Keratinocyte (primary cell): ENCODE data around the gene ADRA2C. TPM values are rescaled to one million over a fixed set of nuclear protein-coding genes. Genes with fewer than 3 reads are reported as not detected.

Experiments
- DNase-seq: peaks from one replicate; pipeline ENCODE4 v3.0.0-alpha.2; 2011; ENCODE audit warnings: low read depth, missing footprints, low spot score
- FAIRE-seq: peaks from 2 replicates; lab custom pipeline; 2011; peaks lifted over from hg19 to GRCh38; lab: Jason Lieb, UNC
- H2AFZ ChIP-seq: 2 replicates; pipeline ENCODE4 v1.6.0; 2012; ENCODE audit warnings: low read length, control low read depth, inconsistent platforms; ENCODE audit not compliant: control insufficient read depth
- H3K27ac ChIP-seq: 2 replicates; pipeline ENCODE4 v1.5.1; 2011; ENCODE audit warnings: low read length; ENCODE audit not compliant: control insufficient read depth, insufficient read depth
- H3K27me3 ChIP-seq: 3 replicates; pipeline ENCODE4 v1.6.0; 2011; ENCODE audit warnings: low read length; ENCODE audit not compliant: control insufficient read depth, insufficient read depth; ENCODE audit errors: extremely low read depth
- H3K36me3 ChIP-seq, 2 experiments: 2 replicates in 1 of 2; 3 replicates in 1 of 2; pipeline ENCODE4 v1.5.1; 2011; ENCODE audit warnings: low read length in 2 of 2, mild to moderate bottlenecking in 1 of 2; ENCODE audit not compliant: control insufficient read depth in 2 of 2, insufficient read depth in 2 of 2; ENCODE audit errors: extremely low read depth in 1 of 2
- H3K4me1 ChIP-seq: 3 replicates; pipeline ENCODE4 v1.5.1; 2011; ENCODE audit warnings: low read length; ENCODE audit not compliant: control insufficient read depth, insufficient read depth; ENCODE audit errors: extremely low read depth
- H3K4me2 ChIP-seq: 3 replicates; pipeline ENCODE4 v1.6.0; 2011; ENCODE audit warnings: low read depth, low read length; ENCODE audit not compliant: control insufficient read depth, insufficient read depth; ENCODE audit errors: extremely low read depth
- H3K4me3 ChIP-seq, 3 experiments: fragments of 200-600 bp in 1 of 3; sonication (generic) in 1 of 3; 2 replicates in 2 of 3; 3 replicates in 1 of 3; pipeline ENCODE4 v1.5.1; 2011 to 2016; ENCODE audit warnings: low read length in 3 of 3, mild to moderate bottlenecking in 3 of 3, control low read depth in 2 of 3, inconsistent platforms in 1 of 3, low read depth in 1 of 3, mixed read lengths in 1 of 3, mixed run types in 1 of 3, moderate library complexity in 1 of 3; ENCODE audit not compliant: control insufficient read depth in 2 of 3, insufficient read depth in 2 of 3; ENCODE audit errors: extremely low read depth in 1 of 3
- H3K79me2 ChIP-seq: 2 replicates; pipeline ENCODE4 v1.6.0; 2012; ENCODE audit warnings: low read length; ENCODE audit not compliant: control insufficient read depth, insufficient read depth
- H3K9ac ChIP-seq: 3 replicates; pipeline ENCODE4 v1.6.0; 2011; ENCODE audit warnings: low read length; ENCODE audit not compliant: control insufficient read depth, insufficient read depth; ENCODE audit errors: extremely low read depth
- H3K9me1 ChIP-seq: 3 replicates; pipeline ENCODE4 v1.6.0; 2011; ENCODE audit warnings: low read length; ENCODE audit not compliant: control insufficient read depth, insufficient read depth; ENCODE audit errors: extremely low read depth
- H3K9me3 ChIP-seq: 2 replicates; pipeline ENCODE4 v1.5.1; 2012; ENCODE audit warnings: low read depth, low read length; ENCODE audit not compliant: control insufficient read depth
- H4K20me1 ChIP-seq: 3 replicates; pipeline ENCODE4 v1.6.0; 2011; ENCODE audit warnings: low read length; ENCODE audit not compliant: control insufficient read depth, insufficient read depth; ENCODE audit errors: extremely low read depth
- EZH2 ChIP-seq: IDR thresholded peaks from one replicate; pipeline ENCODE4 v1.6.1; 2012; ENCODE audit warnings: inconsistent platforms, mild to moderate bottlenecking, low read length, moderate library complexity
- dilution Hi-C: fragments of 300-500 bp; cut with MboI; formaldehyde crosslinking; loops from one replicate; pipeline ENCODE4 v1.7.0; 2020; ENCODE audit warnings: low sequenced_read_pairs; ENCODE audit not compliant: extremely low pct_ligation_motif_present
- polyA plus RNA-seq, 5 experiments: library from polyadenylated mRNA; depleted of rRNA in 3 of 5; stranded (reverse) in 3 of 5; stranded (forward) in 1 of 5; unstranded in 1 of 5; fragments of >200 nt; gene quantifications; 1 replicate in 1 of 5; 2 replicates in 3 of 5; 3 replicates in 1 of 5; pipeline versions ENCODE4 v1.2.1 to v1.2.3, GENCODE V29; 2011 to 2012; ENCODE audit warnings: missing spikeins in 2 of 5, low read depth in 1 of 5, low replicate concordance in 1 of 5
- TF ChIP-seq, protein P1 (sequence below), 3 experiments: IDR thresholded peaks in 1 of 3; conservative IDR thresholded peaks in 1 of 3; optimal IDR thresholded peaks in 1 of 3; 2 replicates in 2 of 3; 3 replicates in 1 of 3; pipeline versions ENCODE3 to v1.5.1; 2011; ENCODE audit warnings: low read length in 3 of 3, mild to moderate bottlenecking in 3 of 3, moderate library complexity in 2 of 3, control low read depth in 1 of 3, inconsistent platforms in 1 of 3; ENCODE audit not compliant: insufficient read depth in 2 of 3; ENCODE audit errors: extremely low read depth in 1 of 3

The ADRA2C gene
- polyA plus RNA-seq, 1 donor (not counting 4 experiments of a cell fraction or from before 2014, with no cell fraction given), result 0.05 TPM

DNA sequence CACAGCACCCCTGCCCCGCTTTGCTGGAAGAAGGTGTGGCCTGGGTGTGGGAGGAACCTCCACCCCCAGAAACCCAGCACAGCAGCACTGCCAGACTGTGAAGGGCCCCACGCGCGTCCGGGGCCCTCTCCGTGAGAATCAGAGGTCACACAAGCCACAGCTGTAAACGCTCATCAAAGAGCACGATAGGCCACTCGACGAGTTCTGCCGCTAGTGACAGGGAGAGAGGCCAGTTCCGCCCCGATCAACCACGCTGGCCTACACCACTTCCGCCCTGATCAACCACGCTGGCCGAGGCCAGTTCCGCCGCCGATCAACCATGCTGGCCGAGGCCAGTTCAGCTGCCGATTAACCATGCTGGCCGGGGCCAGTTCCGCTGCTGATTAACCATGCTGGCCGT, 25.9 kb upstream of the ADRA2C start:
- no peak for TF ChIP-seq EZH2
- TF ChIP-seq, protein P1, sequence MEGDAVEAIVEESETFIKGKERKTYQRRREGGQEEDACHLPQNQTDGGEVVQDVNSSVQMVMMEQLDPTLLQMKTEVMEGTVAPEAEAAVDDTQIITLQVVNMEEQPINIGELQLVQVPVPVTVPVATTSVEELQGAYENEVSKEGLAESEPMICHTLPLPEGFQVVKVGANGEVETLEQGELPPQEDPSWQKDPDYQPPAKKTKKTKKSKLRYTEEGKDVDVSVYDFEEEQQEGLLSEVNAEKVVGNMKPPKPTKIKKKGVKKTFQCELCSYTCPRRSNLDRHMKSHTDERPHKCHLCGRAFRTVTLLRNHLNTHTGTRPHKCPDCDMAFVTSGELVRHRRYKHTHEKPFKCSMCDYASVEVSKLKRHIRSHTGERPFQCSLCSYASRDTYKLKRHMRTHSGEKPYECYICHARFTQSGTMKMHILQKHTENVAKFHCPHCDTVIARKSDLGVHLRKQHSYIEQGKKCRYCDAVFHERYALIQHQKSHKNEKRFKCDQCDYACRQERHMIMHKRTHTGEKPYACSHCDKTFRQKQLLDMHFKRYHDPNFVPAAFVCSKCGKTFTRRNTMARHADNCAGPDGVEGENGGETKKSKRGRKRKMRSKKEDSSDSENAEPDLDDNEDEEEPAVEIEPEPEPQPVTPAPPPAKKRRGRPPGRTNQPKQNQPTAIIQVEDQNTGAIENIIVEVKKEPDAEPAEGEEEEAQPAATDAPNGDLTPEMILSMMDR (optimal IDR thresholded peaks at IDR 0.05 in 1 of 3, IDR thresholded peaks at IDR 0.05 in 1 of 3, conservative IDR thresholded peaks at IDR 0.05 in 1 of 3; ENCODE audit: extremely low read depth in 1 of 3, insufficient read depth in 2 of 3, low read length in 3 of 3), result no peak
- H3K27ac ChIP-seq, result no peak overlapping the region
- H2AFZ ChIP-seq, result no peak overlapping the region
- no peak overlapping the region for H3K9ac ChIP-seq
- no peak overlapping the region for H3K4me3 ChIP-seq
- H3K9me1 ChIP-seq, result no peaks in the 10 kb centered on the region
- no peaks in the 10 kb centered on the region for H4K20me1 ChIP-seq
- no peaks in the 10 kb centered on the region for H3K36me3 ChIP-seq
- H3K9me3 ChIP-seq, result peaks cover 6% of the 10 kb centered on the region
- no peaks in the 10 kb centered on the region for H3K4me1 ChIP-seq
- no peaks in the 10 kb centered on the region for H3K27me3 ChIP-seq
- DNase-seq (no peak), FAIRE-seq (no peak)
- no peaks in the 10 kb centered on the region for H3K79me2 ChIP-seq
- H3K4me2 ChIP-seq, result no peak overlapping the region
- dilution Hi-C loops, result no loop called here

DNA sequence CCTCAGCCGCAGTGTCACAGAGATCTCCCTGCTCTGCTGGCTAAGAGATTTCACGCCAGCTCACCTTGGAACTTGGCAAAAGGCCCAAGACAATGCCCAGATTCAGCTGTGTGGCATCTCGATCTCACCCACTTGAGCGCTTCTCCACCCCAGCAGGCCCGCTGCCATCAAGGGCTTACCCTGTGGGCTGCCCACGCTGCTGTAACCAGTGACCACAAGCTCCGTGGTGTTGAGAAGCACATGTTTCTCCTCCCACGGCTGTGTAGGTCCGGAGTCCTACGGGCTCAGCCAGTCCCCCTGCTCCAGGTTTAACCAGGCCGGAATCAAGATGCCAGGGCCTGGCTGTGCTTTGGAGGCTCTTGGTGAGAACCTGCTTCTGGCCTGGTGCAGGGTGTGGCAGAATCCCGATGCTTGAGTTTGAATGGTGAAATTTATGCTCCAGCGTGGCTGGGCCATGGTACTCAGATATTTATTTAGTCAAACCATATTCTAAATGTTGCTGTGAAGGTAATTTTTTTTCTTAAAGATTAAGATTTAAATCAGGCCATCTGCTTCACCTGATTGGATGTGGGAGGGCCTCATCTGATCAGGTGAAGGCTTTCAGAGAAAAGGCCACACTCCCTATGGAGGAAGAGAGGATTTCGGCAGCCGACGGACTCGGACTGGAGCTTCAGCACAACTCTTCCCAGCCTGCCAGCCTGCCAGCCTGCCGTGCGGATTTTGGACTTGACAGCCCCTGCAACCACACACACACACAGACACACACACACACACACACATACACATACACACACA, 24.8 kb upstream of the ADRA2C start:
- Histone ChIP-seq H3K9me1 (no peaks in the 10 kb centered on the region), H2AFZ (no peak overlapping the region), H3K9ac (no peak overlapping the region), H4K20me1 (no peaks in the 10 kb centered on the region), H3K4me1 (no peaks in the 10 kb centered on the region), H3K27me3 (no peaks in the 10 kb centered on the region), H3K4me3 (no peak overlapping the region), H3K4me2 (no peak overlapping the region), H3K9me3 (peaks cover 10% of the 10 kb centered on the region), H3K36me3 (no peaks in the 10 kb centered on the region), H3K27ac (no peak overlapping the region), H3K79me2 (no peaks in the 10 kb centered on the region)
- TF ChIP-seq EZH2, result no peak
- TF ChIP-seq, protein P1 (optimal IDR thresholded peaks at IDR 0.05 in 1 of 3, IDR thresholded peaks at IDR 0.05 in 1 of 3, conservative IDR thresholded peaks at IDR 0.05 in 1 of 3; ENCODE audit: extremely low read depth in 1 of 3, insufficient read depth in 2 of 3, low read length in 3 of 3), result no peak
- dilution Hi-C loops, result no loop called here
- FAIRE-seq (no peak), DNase-seq (no peak)
